Fibroblast of skin of left quadriceps (primary cell): Measurements from ENCODE around the gene MAPK14.
"Not testable (repeated sequence)": the region's sequence is repeated elsewhere in the genome, so short reads cannot be mapped to it uniquely, and the experiment has no call there.

Source experiments
- DNase-seq, 2 experiments: peaks; one replicate each; pipeline ENCODE4 v3.0.0-alpha.2; 2013; ENCODE audit warnings: low read depth in 2 of 2

Gene MAPK14

GRCh38 chr6:36068586-36068985, 41.0 kb downstream of the MAPK14 start:
- DNase-seq: no peak

- DNase-seq: no peak
Measured at GRCh38 chr6:36069573-36069972, 42.0 kb downstream of the MAPK14 start.

GRCh38 chr6:36070252-36070651, 42.6 kb downstream of the MAPK14 start:
- no peak for DNase-seq

GRCh38 chr6:36071281-36071680, 43.7 kb downstream of the MAPK14 start:
- no peak for DNase-seq

- DNase-seq: no peak
Measured at GRCh38 chr6:36071714-36072113, 44.1 kb downstream of the MAPK14 start.

- DNase-seq: no peak
Measured at GRCh38 chr6:36072681-36073080, 45.1 kb downstream of the MAPK14 start.

GRCh38 chr6:36073587-36073986, 46.0 kb downstream of the MAPK14 start:
- no peak for DNase-seq

- no peak for DNase-seq
Measured at GRCh38 chr6:36075656-36076055, 48.0 kb downstream of the MAPK14 start.

GRCh38 chr6:36076178-36077063, 48.8 kb downstream of the MAPK14 start:
- DNase-seq: no peak

- no peak for DNase-seq
Measured at GRCh38 chr6:36078159-36078558, 50.6 kb downstream of the MAPK14 start.

GRCh38 chr6:36079601-36080000, 52.0 kb downstream of the MAPK14 start:
- no peak for DNase-seq

- DNase-seq: no peak
Measured at GRCh38 chr6:36082318-36082717, 54.7 kb downstream of the MAPK14 start.

GRCh38 chr6:36083446-36083845, 55.8 kb downstream of the MAPK14 start:
- DNase-seq: no peak

- DNase-seq: not testable (repeated sequence)
Measured at GRCh38 chr6:36088204-36088603, 60.6 kb downstream of the MAPK14 start.

GRCh38 chr6:36089048-36089447, 61.4 kb downstream of the MAPK14 start:
- no peak for DNase-seq

- DNase-seq: no peak
Measured at GRCh38 chr6:36094238-36094637, 66.6 kb downstream of the MAPK14 start.

- DNase-seq: peak; percentile 47 to 54
Measured at GRCh38 chr6:36094753-36095496, 67.3 kb downstream of the MAPK14 start.

- DNase-seq: no peak
Measured at GRCh38 chr6:36095497-36096391, 68.1 kb downstream of the MAPK14 start.

- DNase-seq: no peak
Measured at GRCh38 chr6:36098253-36098919, 70.8 kb downstream of the MAPK14 start.

- no peak for DNase-seq
Measured at GRCh38 chr6:36098920-36099647, 71.5 kb downstream of the MAPK14 start.
